HL-60 (cell line): Measurements from ENCODE around the gene KRTAP4-6.

Experiments used
- DNase-seq, 2 experiments: peaks; one replicate each; pipeline ENCODE4 v3.0.0-alpha.2; 2010 to 2020; ENCODE audit warnings: low read depth in 1 of 2, low spot score in 1 of 2
- H3K27ac ChIP-seq: fragments of 250-450 bp; sonication (Bioruptor Pico); replicated peaks from 2 replicates; pipeline ENCODE4 v1.5.1; 2020; ENCODE audit warnings: mild to moderate bottlenecking, moderate library complexity
- H3K27me3 ChIP-seq: fragments of 250-450 bp; sonication (Bioruptor Pico); 2 replicates; pipeline ENCODE4 v1.5.1; 2021; ENCODE audit warnings: mild to moderate bottlenecking, moderate library complexity; ENCODE audit not compliant: insufficient read depth, poor library complexity, severe bottlenecking
- H3K4me3 ChIP-seq: replicated peaks from 2 replicates; pipeline ENCODE4 v1.5.1; 2011; ENCODE audit warnings: mild to moderate bottlenecking, control low read depth, low read length; ENCODE audit not compliant: insufficient read depth
- GABPA ChIP-seq: IDR thresholded peaks from 2 replicates; pipeline ENCODE4 v1.6.1; 2012; ENCODE audit warnings: low read depth
- POLR2AphosphoS5 ChIP-seq: IDR thresholded peaks from 2 replicates; pipeline ENCODE4 v1.6.1; 2012; ENCODE audit warnings: low read depth
- SPI1 ChIP-seq: IDR thresholded peaks from 2 replicates; pipeline ENCODE4 v1.6.1; 2012; ENCODE audit warnings: low read depth, mild to moderate bottlenecking, borderline replicate concordance
- TF ChIP-seq, protein P1 (sequence below): IDR thresholded peaks from 2 replicates; pipeline ENCODE4 v1.6.1; 2012; ENCODE audit warnings: low read depth; ENCODE audit not compliant: insufficient replicate concordance
- TF ChIP-seq, protein P2 (sequence below): IDR thresholded peaks from one replicate; pipeline ENCODE4 v1.5.1; 2011; ENCODE audit warnings: low read length, control low read depth, inconsistent platforms; ENCODE audit not compliant: insufficient read depth

The KRTAP4-6 gene

DNA sequence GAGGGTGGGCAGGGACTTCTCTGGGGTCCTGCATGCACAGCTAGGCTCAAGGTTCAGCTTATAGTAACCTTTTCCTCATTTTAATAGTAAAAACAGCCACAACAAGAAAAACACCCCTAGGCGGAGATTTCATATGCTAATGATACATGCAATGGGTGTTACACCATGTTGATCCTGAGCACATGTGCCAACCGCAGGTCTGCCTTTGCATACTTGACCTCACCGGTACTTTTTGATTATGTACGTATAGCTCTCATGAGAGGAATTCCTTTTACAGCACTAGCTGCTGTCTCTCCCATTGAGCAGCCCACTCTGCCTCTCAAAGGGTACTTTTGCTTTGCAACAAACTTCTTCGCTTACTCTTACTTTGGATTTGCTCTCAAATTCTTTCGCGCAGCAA is 44.3 kb downstream of the KRTAP4-6 start:
- no peak for DNase-seq
- Histone ChIP-seq H3K27ac (no peak overlapping the region), H3K4me3 (no peak overlapping the region), H3K27me3 (no peaks in the 10 kb centered on the region)
- TF ChIP-seq, protein P1, sequence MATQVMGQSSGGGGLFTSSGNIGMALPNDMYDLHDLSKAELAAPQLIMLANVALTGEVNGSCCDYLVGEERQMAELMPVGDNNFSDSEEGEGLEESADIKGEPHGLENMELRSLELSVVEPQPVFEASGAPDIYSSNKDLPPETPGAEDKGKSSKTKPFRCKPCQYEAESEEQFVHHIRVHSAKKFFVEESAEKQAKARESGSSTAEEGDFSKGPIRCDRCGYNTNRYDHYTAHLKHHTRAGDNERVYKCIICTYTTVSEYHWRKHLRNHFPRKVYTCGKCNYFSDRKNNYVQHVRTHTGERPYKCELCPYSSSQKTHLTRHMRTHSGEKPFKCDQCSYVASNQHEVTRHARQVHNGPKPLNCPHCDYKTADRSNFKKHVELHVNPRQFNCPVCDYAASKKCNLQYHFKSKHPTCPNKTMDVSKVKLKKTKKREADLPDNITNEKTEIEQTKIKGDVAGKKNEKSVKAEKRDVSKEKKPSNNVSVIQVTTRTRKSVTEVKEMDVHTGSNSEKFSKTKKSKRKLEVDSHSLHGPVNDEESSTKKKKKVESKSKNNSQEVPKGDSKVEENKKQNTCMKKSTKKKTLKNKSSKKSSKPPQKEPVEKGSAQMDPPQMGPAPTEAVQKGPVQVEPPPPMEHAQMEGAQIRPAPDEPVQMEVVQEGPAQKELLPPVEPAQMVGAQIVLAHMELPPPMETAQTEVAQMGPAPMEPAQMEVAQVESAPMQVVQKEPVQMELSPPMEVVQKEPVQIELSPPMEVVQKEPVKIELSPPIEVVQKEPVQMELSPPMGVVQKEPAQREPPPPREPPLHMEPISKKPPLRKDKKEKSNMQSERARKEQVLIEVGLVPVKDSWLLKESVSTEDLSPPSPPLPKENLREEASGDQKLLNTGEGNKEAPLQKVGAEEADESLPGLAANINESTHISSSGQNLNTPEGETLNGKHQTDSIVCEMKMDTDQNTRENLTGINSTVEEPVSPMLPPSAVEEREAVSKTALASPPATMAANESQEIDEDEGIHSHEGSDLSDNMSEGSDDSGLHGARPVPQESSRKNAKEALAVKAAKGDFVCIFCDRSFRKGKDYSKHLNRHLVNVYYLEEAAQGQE, result no peak
- TF ChIP-seq GABPA (no peak), POLR2AphosphoS5 (no peak), SPI1 (no peak)
- TF ChIP-seq, protein P2, sequence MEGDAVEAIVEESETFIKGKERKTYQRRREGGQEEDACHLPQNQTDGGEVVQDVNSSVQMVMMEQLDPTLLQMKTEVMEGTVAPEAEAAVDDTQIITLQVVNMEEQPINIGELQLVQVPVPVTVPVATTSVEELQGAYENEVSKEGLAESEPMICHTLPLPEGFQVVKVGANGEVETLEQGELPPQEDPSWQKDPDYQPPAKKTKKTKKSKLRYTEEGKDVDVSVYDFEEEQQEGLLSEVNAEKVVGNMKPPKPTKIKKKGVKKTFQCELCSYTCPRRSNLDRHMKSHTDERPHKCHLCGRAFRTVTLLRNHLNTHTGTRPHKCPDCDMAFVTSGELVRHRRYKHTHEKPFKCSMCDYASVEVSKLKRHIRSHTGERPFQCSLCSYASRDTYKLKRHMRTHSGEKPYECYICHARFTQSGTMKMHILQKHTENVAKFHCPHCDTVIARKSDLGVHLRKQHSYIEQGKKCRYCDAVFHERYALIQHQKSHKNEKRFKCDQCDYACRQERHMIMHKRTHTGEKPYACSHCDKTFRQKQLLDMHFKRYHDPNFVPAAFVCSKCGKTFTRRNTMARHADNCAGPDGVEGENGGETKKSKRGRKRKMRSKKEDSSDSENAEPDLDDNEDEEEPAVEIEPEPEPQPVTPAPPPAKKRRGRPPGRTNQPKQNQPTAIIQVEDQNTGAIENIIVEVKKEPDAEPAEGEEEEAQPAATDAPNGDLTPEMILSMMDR, result no peak
